ENCODE data around the gene EPB41L4A.

EPB41L4A gene

GRCh38 chr5:112310746-112311145, 108.3 kb downstream of the EPB41L4A start:
- DNase-seq = no peak

- DNase-seq = no peak
Measured at GRCh38 chr5:112308608-112309007, 110.5 kb downstream of the EPB41L4A start.

- no peak for DNase-seq
Measured at GRCh38 chr5:112306956-112307355, 112.1 kb downstream of the EPB41L4A start.

- DNase-seq = no peak
Measured at GRCh38 chr5:112304743-112305142, 114.3 kb downstream of the EPB41L4A start.

- DNase-seq = no peak
Measured at GRCh38 chr5:112303685-112304084, 115.4 kb downstream of the EPB41L4A start.

GRCh38 chr5:112294126-112294525, 125.0 kb downstream of the EPB41L4A start:
- DNase-seq = no peak

GRCh38 chr5:112293587-112293986, 125.5 kb downstream of the EPB41L4A start:
- no peak for DNase-seq

GRCh38 chr5:112290691-112291090, 128.4 kb downstream of the EPB41L4A start:
- no peak for DNase-seq

GRCh38 chr5:112289465-112289864, 129.6 kb downstream of the EPB41L4A start:
- no peak for DNase-seq

- DNase-seq = no peak
Measured at GRCh38 chr5:112283943-112284929, 134.8 kb downstream of the EPB41L4A start.

- DNase-seq = no peak
Measured at GRCh38 chr5:112283034-112283582, 136.0 kb downstream of the EPB41L4A start.

GRCh38 chr5:112279082-112279481, 140.0 kb downstream of the EPB41L4A start:
- no peak for DNase-seq

- DNase-seq = no peak
Measured at GRCh38 chr5:112276991-112277390, 142.1 kb downstream of the EPB41L4A start.

- no peak for DNase-seq
Measured at GRCh38 chr5:112275671-112276070, 143.4 kb downstream of the EPB41L4A start.

- no peak for DNase-seq
Measured at GRCh38 chr5:112270299-112271293, 148.5 kb downstream of the EPB41L4A start.

GRCh38 chr5:112267231-112267630, 151.8 kb downstream of the EPB41L4A start:
- no peak for DNase-seq

GRCh38 chr5:112264666-112265065, 154.4 kb downstream of the EPB41L4A start:
- no peak for DNase-seq

- DNase-seq = no peak
Measured at GRCh38 chr5:112264151-112264550, 154.9 kb downstream of the EPB41L4A start.

GRCh38 chr5:112263469-112263868, 155.6 kb downstream of the EPB41L4A start:
- no peak for DNase-seq

- no peak for DNase-seq
Measured at GRCh38 chr5:112258571-112258970, 160.5 kb downstream of the EPB41L4A start.

- no peak for DNase-seq
Measured at GRCh38 chr5:112257976-112258375, 161.1 kb downstream of the EPB41L4A start.

- no peak for DNase-seq
Measured at GRCh38 chr5:112257005-112257404, 162.1 kb downstream of the EPB41L4A start.
